OCI-LY7 (cell line): ENCODE results near the gene SATL1. TPM values are rescaled to one million over a fixed set of nuclear protein-coding genes. Genes with fewer than 3 reads are reported as not detected.

Experiments used
- BruUV-seq: library from RNA; stranded (reverse); fragments of 400-500 nt; replicated peaks from 2 replicates; lab custom pipeline; 2021; lab: Mats Ljungman, UMichigan
- CTCF ChIA-PET: fragments of 300-600 bp; sonication (Branson Sonifier 250); formaldehyde crosslinking; loops from one replicate; lab custom pipeline; 2022; ENCODE audit warnings: antibody characterized with exemption; ENCODE audit not compliant: unreplicated experiment; lab: Charles Lee
- POLR2A ChIA-PET: fragments of 300-600 bp; sonication (Branson Sonifier 250); formaldehyde crosslinking; loops from one replicate; lab custom pipeline; 2022; ENCODE audit warnings: antibody characterized with exemption; lab: Charles Lee
- DNase-seq: peaks from one replicate; pipeline ENCODE4 v3.0.0-alpha.2; 2015; ENCODE audit warnings: low spot score
- H2AFZ ChIP-seq: fragments of 200-600 bp; sonication (generic), shearing (Covaris generic); 2 replicates; pipeline ENCODE4 v1.6.1; 2014; ENCODE audit warnings: mild to moderate bottlenecking, antibody characterized with exemption, low read length, moderate library complexity
- H3K27ac ChIP-seq: fragments of 200-600 bp; sonication (generic); 2 replicates; pipeline ENCODE4 v1.5.1; 2014; ENCODE audit warnings: mixed run types, low read depth, mild to moderate bottlenecking, moderate library complexity, low read length, inconsistent platforms; ENCODE audit not compliant: poor library complexity, severe bottlenecking
- H3K36me3 ChIP-seq: fragments of 200-600 bp; sonication (generic); 2 replicates; pipeline ENCODE4 v1.6.1; 2014; ENCODE audit warnings: mild to moderate bottlenecking, antibody characterized with exemption, low read length, moderate library complexity, mixed read lengths; ENCODE audit not compliant: insufficient read depth
- H3K4me1 ChIP-seq: fragments of 200-600 bp; sonication (generic); 2 replicates; pipeline ENCODE4 v1.5.1; 2014; ENCODE audit warnings: mild to moderate bottlenecking, low read length; ENCODE audit not compliant: insufficient read depth, poor library complexity, severe bottlenecking
- H3K4me2 ChIP-seq: fragments of 200-600 bp; sonication (generic); 2 replicates; pipeline ENCODE4 v1.6.1; 2014; ENCODE audit warnings: mild to moderate bottlenecking, low read length
- H3K4me3 ChIP-seq: fragments of 200-600 bp; sonication (generic); 2 replicates; pipeline ENCODE4 v1.5.1; 2014; ENCODE audit warnings: mild to moderate bottlenecking, low read depth, low read length; ENCODE audit not compliant: poor library complexity, severe bottlenecking
- H3K79me2 ChIP-seq: fragments of 200-600 bp; sonication (generic); 2 replicates; pipeline ENCODE4 v1.6.1; 2016; ENCODE audit warnings: low read depth, mild to moderate bottlenecking, low read length, moderate library complexity, mixed read lengths; ENCODE audit not compliant: insufficient read depth
- H3K9me2 ChIP-seq: fragments of 200-600 bp; sonication (generic); 2 replicates; pipeline ENCODE4 v1.6.1; 2016; ENCODE audit warnings: mild to moderate bottlenecking, low read length, mixed read lengths; ENCODE audit not compliant: insufficient read depth
- H3K9me3 ChIP-seq: fragments of 200-600 bp; sonication (generic); 2 replicates; pipeline ENCODE4 v1.6.1; 2014; ENCODE audit warnings: mild to moderate bottlenecking, mixed run types, low read length, mixed read lengths
- H4K20me1 ChIP-seq: fragments of 200-600 bp; sonication (generic); 2 replicates; pipeline ENCODE4 v1.6.1; 2014; ENCODE audit warnings: mild to moderate bottlenecking, antibody characterized with exemption, low read length, moderate library complexity, mixed read lengths; ENCODE audit not compliant: insufficient read depth
- CTCF ChIP-seq: fragments of 200-600 bp; sonication (generic); conservative IDR thresholded peaks from 2 replicates; pipeline ENCODE4 v1.5.1; 2014; ENCODE audit warnings: mild to moderate bottlenecking, antibody characterized with exemption, low read length, moderate library complexity, mixed read lengths
- EZH2phosphoT487 ChIP-seq: fragments of 200-600 bp; sonication (generic); IDR thresholded peaks from 2 replicates; pipeline ENCODE4 v1.6.1; 2018; ENCODE audit warnings: low read depth, borderline replicate concordance, mild to moderate bottlenecking, mixed run types, antibody characterized with exemption, low read length, moderate library complexity, mixed read lengths
- intact Hi-C: fragments of 100-400 bp; cut with micrococcal nuclease; formaldehyde crosslinking; loops from one replicate; pipeline ENCODE4 v1.10.0; 2022; ENCODE audit not compliant: unreplicated experiment
- total RNA-seq, 2 experiments: library from RNA; depleted of rRNA in 1 of 2; stranded (reverse); fragments of >200 nt in 1 of 2; shearing (Covaris generic) in 1 of 2; gene quantifications; 2 replicates each; pipeline ENCODE4 v1.2.3, GENCODE V29; 2014 to 2022

SATL1 gene
- total RNA-seq, 2 experiments from 2014 or later = 0.17 TPM; not detected in 1

DNA sequence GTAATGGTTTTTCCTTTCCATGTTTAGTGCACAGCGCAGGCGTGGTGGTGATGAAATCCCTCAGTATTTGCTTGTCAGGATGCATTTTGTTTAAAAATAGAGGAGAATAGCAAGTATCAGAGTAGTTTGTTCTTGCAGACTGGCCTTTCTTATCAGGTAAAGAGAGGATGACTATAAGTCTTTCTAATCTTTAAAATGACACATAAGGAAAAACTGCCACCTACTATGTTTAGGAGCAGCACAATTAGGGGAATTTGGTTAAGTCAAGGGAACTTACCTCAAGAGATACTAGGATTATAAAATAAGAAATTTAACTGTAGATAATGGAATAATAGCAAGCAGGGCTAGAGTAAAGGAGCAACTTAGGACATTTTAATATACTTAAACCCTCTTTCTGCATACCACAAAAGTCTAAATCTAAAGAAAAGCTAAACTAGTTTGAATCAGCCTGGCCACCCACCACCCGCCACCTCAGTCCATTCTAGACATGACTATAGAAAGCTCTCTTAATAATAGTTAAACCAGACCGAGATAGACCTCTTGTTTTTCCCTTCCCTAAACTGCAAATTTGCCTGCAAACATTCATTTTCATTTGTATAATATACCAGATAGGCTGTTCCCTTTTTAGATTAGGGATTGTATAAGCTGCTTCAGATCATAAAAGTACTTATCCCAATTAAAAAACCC is 177.9 kb downstream of the SATL1 start:
- ChIA-PET POLR2A (interaction anchor here (0.5 kb wide), 1 partner anchor 126 kb away, joined by 3 read pairs; no protein-coding TSS in a partner anchor), CTCF (no interaction called here)
- Histone ChIP-seq H3K79me2 (no peaks in the 10 kb centered on the region), H2AFZ (no peak overlapping the region), H3K9me2 (no peaks in the 10 kb centered on the region), H3K4me3 (no peak overlapping the region), H3K27ac (no peak overlapping the region), H3K36me3 (0 out of 2 replicates have a peak, but pooled peaks cover under 1% of the 10 kb centered on the region), H4K20me1 (no peaks in the 10 kb centered on the region), H3K9me3 (no peaks in the 10 kb centered on the region), H3K4me2 (no peak overlapping the region), H3K4me1 (no peaks in the 10 kb centered on the region)
- no peak for DNase-seq
- intact Hi-C loops = no loop called here
- no TSS peak for BruUV-seq
- no peak for TF ChIP-seq EZH2phosphoT487
- TF ChIP-seq CTCF = no peak

DNA sequence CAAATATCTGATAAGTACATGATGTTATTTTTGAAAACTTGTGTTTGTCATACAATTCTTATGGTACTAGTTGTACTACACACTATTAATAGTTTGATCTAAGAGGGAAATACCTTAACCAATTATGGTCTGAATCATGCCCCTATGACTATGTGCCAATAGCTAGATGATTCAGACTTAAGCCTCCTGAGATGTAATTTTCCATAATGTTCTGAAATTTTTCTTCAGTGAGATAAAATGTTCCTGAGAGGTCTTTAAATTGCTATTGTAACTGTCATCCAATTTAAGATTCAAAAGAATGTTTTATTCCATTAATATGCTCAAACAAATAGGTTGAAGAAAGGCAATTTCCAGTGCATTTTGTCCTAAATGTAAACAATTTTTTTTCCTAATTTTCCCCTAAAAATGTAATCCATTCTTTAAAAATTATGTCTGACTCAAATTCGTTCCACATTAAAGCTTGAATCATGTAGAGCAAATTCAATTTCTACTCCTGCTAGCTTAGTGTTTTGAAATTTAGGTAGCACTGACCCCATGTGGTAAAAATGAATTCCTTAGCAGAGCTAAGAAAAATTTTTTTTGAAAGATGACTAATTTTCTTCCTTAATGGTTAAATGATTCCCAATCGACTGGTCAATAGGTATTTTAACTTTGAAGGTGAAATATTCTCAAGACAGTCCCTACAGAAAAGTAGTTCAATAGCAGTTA is 190.8 kb downstream of the SATL1 start:
- TF ChIP-seq CTCF (peak; percentile 56; the same call in 1 of the 2 replicates), EZH2phosphoT487 (no peak)
- Histone ChIP-seq H3K4me3 (no peak overlapping the region), H3K4me2 (no peak overlapping the region), H3K4me1 (no peaks in the 10 kb centered on the region), H2AFZ (no peak overlapping the region), H4K20me1 (no peaks in the 10 kb centered on the region), H3K9me3 (no peaks in the 10 kb centered on the region), H3K9me2 (no peaks in the 10 kb centered on the region), H3K79me2 (no peaks in the 10 kb centered on the region), H3K27ac (no peak overlapping the region), H3K36me3 (no peaks in the 10 kb centered on the region)
- intact Hi-C loops = no loop called here
- ChIA-PET POLR2A (interaction anchor here (0.6 kb wide), 1 partner anchor 91 kb away, joined by 3 read pairs; no protein-coding TSS in a partner anchor), CTCF (no interaction called here)
- BruUV-seq = no TSS peak
- peak; percentile 1 for DNase-seq

DNA sequence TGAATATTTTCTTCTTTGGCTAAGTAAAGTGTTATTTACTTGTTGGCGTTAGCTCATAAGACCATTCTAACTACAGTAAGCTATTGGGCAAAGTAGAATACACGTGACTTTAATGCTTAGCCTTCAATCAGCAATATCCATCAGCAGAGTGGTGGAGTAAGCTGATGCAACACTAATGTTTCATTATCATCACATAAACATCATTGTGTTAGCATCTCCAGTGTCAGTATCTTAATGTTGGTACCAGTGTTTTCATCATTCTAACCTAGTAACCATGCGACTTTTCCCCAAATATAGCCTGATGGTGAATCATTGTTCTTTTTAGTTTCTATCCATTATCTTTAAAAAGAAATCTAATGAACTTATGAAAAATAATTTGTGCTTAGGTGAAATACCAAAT is 191.4 kb downstream of the SATL1 start:
- H2AFZ ChIP-seq = no peak overlapping the region
- no peaks in the 10 kb centered on the region for H4K20me1 ChIP-seq
- no peak overlapping the region for H3K4me3 ChIP-seq
- H3K4me1 ChIP-seq = no peaks in the 10 kb centered on the region
- no TSS peak for BruUV-seq
- H3K4me2 ChIP-seq = no peak overlapping the region
- no peaks in the 10 kb centered on the region for H3K79me2 ChIP-seq
- DNase-seq = no peak
- no peak overlapping the region for H3K27ac ChIP-seq
- TF ChIP-seq EZH2phosphoT487 (no peak), CTCF (no peak)
- H3K36me3 ChIP-seq = no peaks in the 10 kb centered on the region
- CTCF ChIA-PET = no interaction called here
- intact Hi-C loops = no loop called here
- no peaks in the 10 kb centered on the region for H3K9me2 ChIP-seq
- POLR2A ChIA-PET = no interaction called here
- H3K9me3 ChIP-seq = no peaks in the 10 kb centered on the region
